ENCODE results near the gene ASTN2. TPM values are rescaled to one million over a fixed set of nuclear protein-coding genes. Genes with fewer than 3 reads are reported as not detected.

The ASTN2 gene
- total RNA-seq, 1 donor from 2014 or later: 13.6 TPM

- H3K27ac Mint-ChIP-seq (ENCODE audit: unreplicated experiment): no peak overlapping the region
- peaks cover 4% of the 10 kb centered on the region for H3K4me1 Mint-ChIP-seq (ENCODE audit: low read depth, unreplicated experiment)
These were observed 331.3 kb downstream of the ASTN2 start for GRCh38 chr9:117083559-117083958.

GRCh38 chr9:117081641-117082317 lies 333.1 kb downstream of the ASTN2 start:
- Histone ChIP-seq H3K27me3 (ENCODE audit: insufficient read depth, low read length) (no peaks in the 10 kb centered on the region), H2AFZ (ENCODE audit: low read depth, low read length) (no peak overlapping the region), H3K27ac (ENCODE audit: low read depth, low read length) (no peak overlapping the region), H3K4me1 (ENCODE audit: insufficient read depth, low read length) (no peaks in the 10 kb centered on the region), H3K9ac (ENCODE audit: low read length) (no peak overlapping the region), H4K20me1 (ENCODE audit: insufficient read depth, low read length) (no peaks in the 10 kb centered on the region), H3K4me3 (ENCODE audit: insufficient read depth, low read depth, low read length) (no peak overlapping the region), H3K9me3 (ENCODE audit: insufficient read depth, low read depth, low read length) (peaks cover 2% of the 10 kb centered on the region), H3K79me2 (ENCODE audit: insufficient read depth, low read length) (no peaks in the 10 kb centered on the region), H3K4me2 (ENCODE audit: low read length) (no peak overlapping the region), H3K36me3 (ENCODE audit: insufficient read depth, low read length) (no peaks in the 10 kb centered on the region)
- no peak for FAIRE-seq
- Mint-ChIP-seq H3K9me3 (ENCODE audit: unreplicated experiment) (no peaks in the 10 kb centered on the region), H3K27me3 (ENCODE audit: low read depth, unreplicated experiment) (peaks cover 7% of the 10 kb centered on the region), H3K4me3 (ENCODE audit: unreplicated experiment) (no peak overlapping the region), H3K36me3 (ENCODE audit: low read depth, unreplicated experiment) (no peaks in the 10 kb centered on the region), H3K4me1 (ENCODE audit: low read depth, unreplicated experiment) (peaks cover 4% of the 10 kb centered on the region), H3K27ac (ENCODE audit: unreplicated experiment) (no peak overlapping the region)
- no peak for DNase-seq (ENCODE audit: low read depth)
- TF ChIP-seq CTCF (IDR thresholded peaks at IDR 0.05; ENCODE audit: insufficient read depth, low read depth, low read length) (no peak), EZH2 (IDR thresholded peaks at IDR 0.05; ENCODE audit: insufficient read depth, low read length) (no peak)

More at GRCh38 chr9:117083559-117083958, 331.3 kb downstream of the ASTN2 start:
- Histone ChIP-seq H3K9ac (ENCODE audit: low read length) (no peak overlapping the region), H3K79me2 (ENCODE audit: insufficient read depth, low read length) (no peaks in the 10 kb centered on the region), H3K4me1 (ENCODE audit: insufficient read depth, low read length) (no peaks in the 10 kb centered on the region), H3K27me3 (ENCODE audit: insufficient read depth, low read length) (no peaks in the 10 kb centered on the region), H3K4me3 (ENCODE audit: insufficient read depth, low read depth, low read length) (no peak overlapping the region), H3K36me3 (ENCODE audit: insufficient read depth, low read length) (no peaks in the 10 kb centered on the region), H4K20me1 (ENCODE audit: insufficient read depth, low read length) (no peaks in the 10 kb centered on the region), H2AFZ (ENCODE audit: low read depth, low read length) (no peak overlapping the region), H3K4me2 (ENCODE audit: low read length) (no peak overlapping the region), H3K9me3 (ENCODE audit: insufficient read depth, low read depth, low read length) (peaks cover 2% of the 10 kb centered on the region), H3K27ac (ENCODE audit: low read depth, low read length) (no peak overlapping the region)
- H3K36me3 Mint-ChIP-seq (ENCODE audit: low read depth, unreplicated experiment): no peaks in the 10 kb centered on the region
- no peak for FAIRE-seq
- H3K4me3 Mint-ChIP-seq (ENCODE audit: unreplicated experiment): no peak overlapping the region
- DNase-seq (ENCODE audit: low read depth): no peak
- peaks cover 7% of the 10 kb centered on the region for H3K27me3 Mint-ChIP-seq (ENCODE audit: low read depth, unreplicated experiment)
- H3K9me3 Mint-ChIP-seq (ENCODE audit: unreplicated experiment): no peaks in the 10 kb centered on the region
- TF ChIP-seq EZH2 (IDR thresholded peaks at IDR 0.05; ENCODE audit: insufficient read depth, low read length) (no peak), CTCF (IDR thresholded peaks at IDR 0.05; ENCODE audit: insufficient read depth, low read depth, low read length) (no peak)

GRCh38 chr9:117080765-117081390 lies 334.0 kb downstream of the ASTN2 start:
- Histone ChIP-seq H2AFZ (ENCODE audit: low read depth, low read length) (no peak overlapping the region), H4K20me1 (ENCODE audit: insufficient read depth, low read length) (no peaks in the 10 kb centered on the region), H3K9ac (ENCODE audit: low read length) (no peak overlapping the region), H3K4me1 (ENCODE audit: insufficient read depth, low read length) (no peaks in the 10 kb centered on the region), H3K4me2 (ENCODE audit: low read length) (no peak overlapping the region), H3K36me3 (ENCODE audit: insufficient read depth, low read length) (no peaks in the 10 kb centered on the region), H3K4me3 (ENCODE audit: insufficient read depth, low read depth, low read length) (no peak overlapping the region), H3K79me2 (ENCODE audit: insufficient read depth, low read length) (no peaks in the 10 kb centered on the region), H3K9me3 (ENCODE audit: insufficient read depth, low read depth, low read length) (peaks cover 2% of the 10 kb centered on the region), H3K27me3 (ENCODE audit: insufficient read depth, low read length) (no peaks in the 10 kb centered on the region), H3K27ac (ENCODE audit: low read depth, low read length) (no peak overlapping the region)
- no peak for FAIRE-seq
- Mint-ChIP-seq H3K27me3 (ENCODE audit: low read depth, unreplicated experiment) (peaks cover 7% of the 10 kb centered on the region), H3K27ac (ENCODE audit: unreplicated experiment) (no peak overlapping the region), H3K36me3 (ENCODE audit: low read depth, unreplicated experiment) (no peaks in the 10 kb centered on the region), H3K9me3 (ENCODE audit: unreplicated experiment) (no peaks in the 10 kb centered on the region), H3K4me3 (ENCODE audit: unreplicated experiment) (no peak overlapping the region), H3K4me1 (ENCODE audit: low read depth, unreplicated experiment) (peaks cover 4% of the 10 kb centered on the region)
- DNase-seq (ENCODE audit: low read depth): no peak
- no peak for TF ChIP-seq CTCF (IDR thresholded peaks at IDR 0.05; ENCODE audit: insufficient read depth, low read depth, low read length)
- TF ChIP-seq EZH2 (IDR thresholded peaks at IDR 0.05; ENCODE audit: insufficient read depth, low read length): no peak
